Activated CD4-positive, alpha-beta T cell treated with anti-CD3 and anti-CD28 coated beads for 48 hours (primary cell): Measurements from ENCODE around the gene PLEKHN1.
"Not testable (repeated sequence)": the region's sequence is repeated elsewhere in the genome, so short reads cannot be mapped to it uniquely, and the experiment has no call there.

ENCODE experiments used
- DNase-seq: peaks from one replicate; pipeline ENCODE4 v3.0.0-alpha.2; 2020

The PLEKHN1 gene

GRCh38 chr1:1013105-1013921 lies 47.0 kb downstream of the PLEKHN1 start, which contains the start of gene ISG15:
Gene ISG15 (plus strand): TSS chr1:1013497. CDS start chr1:1013574, 77 bp downstream.
- peak; percentile 90 for DNase-seq

GRCh38 chr1:1013922-1014648 lies 47.8 kb downstream of the PLEKHN1 start:
- peak; percentile 47 for DNase-seq

GRCh38 chr1:1014799-1015681 lies 48.8 kb downstream of the PLEKHN1 start:
- no peak for DNase-seq

GRCh38 chr1:1017397-1018320 lies 51.4 kb downstream of the PLEKHN1 start:
- not testable (repeated sequence) for DNase-seq

- not testable (repeated sequence) for DNase-seq
Observed at GRCh38 chr1:1018321-1018685, 52.0 kb downstream of the PLEKHN1 start.

- DNase-seq, result peak; percentile 85
Observed at GRCh38 chr1:1019122-1019999, 53.1 kb downstream of the PLEKHN1 start.

GRCh38 chr1:1020000-1020404 lies 53.7 kb downstream of the PLEKHN1 start, which contains the start of gene AGRN:
Gene AGRN (plus strand): TSS chr1:1020120. CDS start chr1:1020173, 53 bp downstream.
- DNase-seq, result no peak

- no peak for DNase-seq
Observed at GRCh38 chr1:1020415-1021009, 54.2 kb downstream of the PLEKHN1 start.

GRCh38 chr1:1021010-1021919 lies 55.0 kb downstream of the PLEKHN1 start:
- no peak for DNase-seq

GRCh38 chr1:1021920-1022259 lies 55.6 kb downstream of the PLEKHN1 start:
- DNase-seq, result no peak

GRCh38 chr1:1022302-1023009 lies 56.2 kb downstream of the PLEKHN1 start:
- DNase-seq, result no peak

- DNase-seq, result no peak
Observed at GRCh38 chr1:1023700-1024099, 57.4 kb downstream of the PLEKHN1 start.

GRCh38 chr1:1024149-1024770 lies 58.0 kb downstream of the PLEKHN1 start:
- DNase-seq, result no peak

- no peak for DNase-seq
Observed at GRCh38 chr1:1024771-1025699, 58.8 kb downstream of the PLEKHN1 start.
